ENCODE results near the gene FHIT.

The FHIT gene

DNA sequence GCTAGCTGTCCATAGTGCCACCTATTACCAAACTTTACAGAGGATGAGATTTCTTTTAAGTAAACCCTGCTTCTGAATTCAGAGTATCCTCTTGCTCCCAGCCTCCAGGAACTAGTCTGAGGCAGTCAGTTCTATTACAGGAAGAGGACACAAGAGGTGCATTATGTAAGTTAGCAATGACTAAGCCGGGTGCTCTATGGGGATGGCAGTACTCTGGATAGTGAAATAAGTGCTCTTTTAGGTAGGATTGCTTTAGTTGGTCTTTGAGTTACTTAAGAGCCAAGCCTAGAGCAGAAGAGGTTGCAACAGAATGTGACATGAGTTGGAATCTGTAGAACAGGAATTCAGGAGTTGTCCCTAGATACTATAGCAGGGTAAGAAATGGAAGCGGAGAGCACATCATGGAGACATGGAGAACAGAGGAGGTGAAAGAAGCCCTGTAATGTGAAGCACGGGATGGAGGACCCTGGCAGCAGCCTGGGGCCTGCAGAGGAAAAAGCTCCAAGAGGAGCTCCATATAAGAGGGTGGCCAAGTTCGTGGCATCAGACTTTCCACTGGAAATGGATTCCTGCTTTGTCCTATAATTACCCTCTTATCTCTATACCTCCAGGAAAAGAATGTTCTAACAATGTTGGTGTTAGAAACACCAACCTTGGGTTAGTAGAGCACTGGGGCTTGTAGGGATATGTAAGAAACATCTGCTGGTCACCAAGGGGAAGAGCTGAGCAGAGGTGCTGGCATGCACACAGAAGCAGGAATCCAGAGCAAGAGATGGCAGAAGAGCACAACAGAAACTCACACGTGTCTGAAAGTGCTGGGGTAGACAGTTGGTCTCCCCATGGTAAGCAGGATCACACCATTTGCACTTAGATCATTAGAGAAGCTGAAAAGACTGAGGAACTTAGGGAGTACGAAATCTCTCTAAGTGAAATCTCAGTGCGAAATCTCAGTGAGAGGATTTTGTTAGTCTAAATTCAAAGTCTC, 851.1 kb downstream of the FHIT start:
- DNase-seq (ENCODE audit: low spot score), result no peak

DNA sequence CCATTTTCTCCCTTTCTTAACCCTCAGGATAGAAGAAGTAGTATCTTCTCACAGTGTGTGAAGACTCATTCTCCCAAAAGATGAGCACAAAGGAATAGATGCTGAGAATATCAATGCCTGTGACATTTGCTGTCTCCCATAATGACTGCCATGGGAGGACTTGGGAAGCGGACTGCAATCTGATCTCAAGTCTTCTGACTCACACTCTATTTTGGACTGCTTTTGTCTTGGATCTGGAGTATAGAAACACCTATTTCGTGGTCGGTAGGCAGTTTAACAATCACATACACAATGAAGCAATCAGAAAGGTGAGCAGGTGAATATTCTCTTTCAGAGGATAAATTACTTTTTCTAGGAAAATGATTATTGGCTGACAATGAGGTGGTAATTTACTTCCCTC, 852.0 kb downstream of the FHIT start:
- no peak for DNase-seq (ENCODE audit: low spot score)

DNA sequence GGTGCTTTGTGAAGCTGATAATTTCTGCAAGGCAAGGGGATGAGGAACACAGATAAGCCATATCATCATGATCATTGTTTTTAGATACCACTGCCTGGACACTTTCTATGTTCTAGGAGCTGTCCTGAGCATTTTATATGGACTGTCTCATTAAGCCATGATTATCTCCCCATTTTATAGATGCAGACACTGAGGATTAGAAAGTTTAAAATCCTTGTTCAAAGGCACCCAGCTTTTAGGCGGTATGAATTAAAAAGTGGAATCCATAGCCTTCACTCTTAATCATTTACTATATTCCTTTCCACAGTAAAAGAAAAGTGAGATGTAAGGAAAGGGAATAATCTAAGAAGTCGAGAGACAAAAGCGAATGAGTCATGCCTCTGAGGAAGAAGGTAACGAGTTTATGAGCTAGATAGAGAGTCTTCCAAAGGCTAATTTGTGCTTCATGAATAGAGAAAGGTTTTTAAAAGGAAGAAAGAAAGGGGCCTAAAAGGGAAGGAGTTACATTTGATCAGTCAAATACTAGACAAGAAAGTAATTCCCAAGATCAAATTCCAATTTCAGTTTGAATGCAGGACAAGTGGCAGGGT, 856.0 kb downstream of the FHIT start:
- DNase-seq (ENCODE audit: low spot score), result no peak

DNA sequence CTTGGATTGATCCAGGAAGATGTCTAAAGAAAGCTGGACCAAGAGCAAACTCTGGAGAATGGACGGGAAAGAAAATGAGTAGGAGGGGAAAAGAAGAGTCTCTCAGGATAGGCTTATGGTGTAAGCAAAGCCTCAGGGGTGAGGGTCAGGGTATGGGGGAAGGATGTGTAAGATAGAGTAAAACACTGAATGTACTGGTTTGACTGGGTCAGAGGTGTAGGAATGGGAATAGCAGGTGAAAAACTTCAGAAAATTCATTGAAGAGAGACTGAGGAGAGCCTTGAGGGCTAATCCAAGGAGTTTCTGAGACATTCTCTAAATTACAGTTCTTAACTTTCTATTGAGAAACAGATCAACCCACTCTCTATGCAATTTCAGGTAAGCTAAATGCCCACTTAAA, 857.3 kb downstream of the FHIT start:
- DNase-seq (ENCODE audit: low spot score), result no peak

DNA sequence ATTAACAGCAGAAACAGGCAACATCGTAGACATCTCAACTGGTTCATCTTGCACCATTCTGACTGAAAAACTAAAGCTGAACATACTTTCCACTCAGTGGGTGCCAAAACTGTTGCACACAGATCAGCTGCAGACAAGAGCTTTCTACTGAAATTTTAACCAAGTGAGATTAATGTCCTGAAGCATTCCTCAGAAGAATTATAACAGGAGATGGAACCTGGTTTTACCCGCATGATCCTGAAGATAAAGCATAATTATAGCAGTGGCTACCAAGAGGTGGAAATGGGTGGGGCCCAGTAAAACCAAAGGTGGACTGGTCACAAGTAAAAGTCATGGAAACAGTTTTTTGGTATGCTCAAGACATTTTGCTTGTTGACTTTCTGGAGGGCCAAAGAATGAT, 858.8 kb downstream of the FHIT start:
- no peak for DNase-seq (ENCODE audit: low spot score)

DNA sequence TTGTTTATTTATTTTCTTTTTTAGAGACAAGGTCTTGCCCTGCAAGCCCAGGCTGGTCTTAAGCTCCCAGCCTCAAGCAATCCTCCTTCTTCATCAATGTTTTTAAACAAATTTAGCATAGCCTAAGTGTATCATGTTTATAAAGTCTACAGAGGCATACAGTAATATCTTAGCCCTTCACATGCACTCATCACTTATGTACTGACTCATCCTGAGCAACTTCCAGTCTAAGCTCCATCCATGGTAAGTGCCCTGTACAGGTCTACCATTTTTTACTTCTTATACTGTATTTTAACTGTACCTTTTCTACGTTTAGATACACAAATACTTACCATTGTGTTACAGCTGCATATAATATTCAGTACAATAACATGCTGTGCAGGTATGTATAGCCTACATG, 860.0 kb downstream of the FHIT start:
- no peak for DNase-seq (ENCODE audit: low spot score)

DNA sequence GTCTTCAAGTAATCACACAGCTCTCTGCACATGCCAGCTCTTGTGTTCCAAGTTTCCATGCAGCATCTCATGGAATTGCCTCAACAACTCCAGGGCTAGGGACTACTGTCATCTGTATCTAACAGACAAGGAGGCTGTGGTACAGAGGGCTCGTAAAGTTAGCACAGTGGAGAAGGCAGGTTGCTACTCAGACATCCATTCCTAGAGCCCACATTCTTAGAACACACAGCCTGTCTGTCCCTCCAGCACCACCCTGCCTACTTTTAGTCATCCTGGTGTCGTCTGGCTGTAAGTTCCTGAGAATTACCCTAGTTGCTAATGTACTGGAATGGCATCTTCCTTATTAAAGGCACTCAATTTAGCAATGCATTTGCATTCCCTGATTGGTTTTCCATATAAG, 862.5 kb downstream of the FHIT start:
- no peak for DNase-seq (ENCODE audit: low spot score)

DNA sequence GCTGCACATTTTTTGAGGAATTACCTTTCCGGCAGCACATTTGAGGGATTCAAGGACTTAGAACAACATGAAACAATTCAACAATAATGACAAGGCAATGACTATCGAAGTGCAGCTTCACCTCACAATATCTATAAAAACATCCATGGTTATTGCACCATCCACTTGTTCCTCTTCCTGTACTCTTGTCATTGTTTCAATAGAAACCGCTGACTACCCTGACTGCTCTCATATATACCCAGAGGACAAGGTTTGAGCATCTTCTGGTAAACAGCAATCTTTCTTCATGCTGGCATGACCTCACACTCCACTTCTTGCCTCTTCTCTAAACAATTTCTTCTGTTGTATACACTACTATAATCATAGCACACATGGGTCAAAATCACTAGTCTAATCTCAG, 864.9 kb downstream of the FHIT start:
- DNase-seq (ENCODE audit: low spot score), result no peak

DNA sequence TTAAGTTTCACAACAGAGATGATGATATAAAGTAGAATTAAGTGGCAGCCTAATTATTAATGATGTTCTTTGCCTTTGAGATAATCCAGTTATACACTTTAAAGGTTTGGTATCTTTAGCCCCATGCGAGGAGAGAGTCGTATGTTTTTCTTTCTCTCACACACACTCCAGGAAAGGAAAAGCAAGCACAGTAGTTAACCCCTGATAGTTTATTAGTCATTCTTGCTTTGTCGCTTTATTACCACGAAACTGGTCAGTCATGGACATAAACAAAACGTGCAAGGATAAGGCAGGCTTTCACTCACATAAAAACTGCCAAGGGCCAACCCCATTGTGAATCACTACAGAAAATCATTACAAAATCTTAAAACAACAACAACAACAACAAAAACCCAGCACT, 866.9 kb downstream of the FHIT start:
- DNase-seq (ENCODE audit: low spot score), result no peak

DNA sequence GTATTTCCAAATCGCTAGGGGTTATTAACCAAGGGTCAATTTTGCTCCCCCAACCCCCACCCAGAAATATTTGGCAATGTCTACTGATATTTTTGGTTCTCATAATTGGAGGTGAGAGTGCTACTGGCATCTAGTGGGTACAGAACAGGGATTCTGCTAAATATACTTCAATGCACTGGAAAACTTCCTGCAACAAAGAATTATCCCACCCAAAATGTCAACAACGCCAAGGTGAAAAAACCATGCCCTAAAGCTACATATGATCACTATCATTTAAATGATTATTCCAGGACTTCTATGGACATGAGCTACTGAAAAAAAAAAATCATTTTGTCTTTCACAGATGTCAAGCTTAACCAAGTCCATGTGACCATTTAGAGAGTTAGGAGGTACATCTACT, 867.9 kb downstream of the FHIT start:
- no peak for DNase-seq (ENCODE audit: low spot score)

DNA sequence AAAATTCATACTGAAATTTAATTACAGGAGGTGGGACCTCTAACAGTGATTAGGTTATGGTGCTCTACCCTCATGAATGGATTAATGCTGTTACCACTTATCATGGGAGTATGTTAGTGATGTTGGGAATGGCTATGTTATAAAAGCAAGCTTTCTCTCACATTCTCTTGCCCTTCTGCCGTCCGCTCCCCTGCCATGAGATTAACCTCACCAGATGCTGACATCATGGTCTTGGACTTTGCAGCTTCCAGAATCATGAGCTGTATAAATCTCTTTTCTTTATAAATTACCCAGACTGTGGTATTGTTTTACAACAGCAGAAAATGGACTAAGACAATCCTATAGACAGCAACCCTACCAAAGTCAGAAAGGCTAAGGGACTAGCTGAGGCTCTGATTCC, 884.8 kb downstream of the FHIT start:
- no peak for DNase-seq (ENCODE audit: low spot score)

DNA sequence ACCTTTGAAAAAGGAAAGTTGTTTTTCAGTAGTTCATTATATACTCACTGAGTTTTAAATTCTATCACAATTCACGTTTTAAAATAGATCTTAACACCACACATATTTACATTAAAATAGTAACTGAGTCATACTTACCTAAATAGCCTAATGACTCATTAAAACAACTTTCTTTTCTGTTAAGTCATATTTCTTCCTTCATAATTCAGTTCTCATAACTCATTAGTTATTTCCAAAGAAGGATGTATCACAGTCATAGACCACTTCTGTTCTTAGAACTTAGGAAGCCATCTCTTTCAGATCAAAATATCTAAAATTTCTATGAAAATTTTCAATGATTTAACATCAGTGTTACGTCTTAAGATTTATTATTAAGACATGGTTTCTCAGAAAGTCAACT, 885.9 kb downstream of the FHIT start:
- DNase-seq (ENCODE audit: low spot score), result peak; percentile 8

DNA sequence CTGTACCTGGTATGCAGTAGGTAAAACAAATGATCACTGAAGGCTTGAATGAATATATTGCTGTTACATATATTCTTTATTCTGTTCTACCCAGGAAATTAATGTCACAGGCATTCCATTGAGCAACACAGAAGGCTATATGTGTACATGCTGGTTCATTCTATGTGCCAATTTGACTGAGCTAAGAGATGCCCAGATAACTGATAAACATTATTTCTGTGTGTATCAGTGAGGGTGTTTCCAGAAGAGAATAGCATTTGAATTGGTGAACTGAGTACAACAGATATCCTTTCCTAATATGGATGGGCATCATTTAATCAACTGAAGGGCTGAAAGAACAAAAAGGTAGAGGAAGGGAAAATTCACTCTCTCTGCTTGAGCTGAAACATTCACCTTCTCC, 886.8 kb downstream of the FHIT start:
- DNase-seq (ENCODE audit: low spot score), result no peak

DNA sequence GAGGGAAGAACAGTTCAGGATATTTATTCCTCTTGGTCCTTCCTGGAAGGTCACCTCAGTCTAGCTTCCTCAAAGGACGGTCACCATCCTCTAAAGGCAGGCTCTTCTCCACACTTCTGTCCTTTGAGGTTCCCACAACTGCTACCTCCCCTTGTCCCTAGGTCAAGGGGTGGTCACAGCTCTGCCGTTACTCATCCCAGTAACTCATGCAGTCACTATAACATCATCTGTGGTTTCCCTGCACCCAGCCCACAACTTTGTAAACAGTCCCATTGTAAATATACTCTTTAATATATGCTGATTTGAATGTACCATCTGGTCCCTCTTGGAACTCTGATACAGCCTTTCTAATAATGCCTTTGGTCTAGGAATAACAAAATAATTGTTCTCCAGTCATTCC, 887.4 kb downstream of the FHIT start:
- peak; percentile 3 for DNase-seq (ENCODE audit: low spot score)

DNA sequence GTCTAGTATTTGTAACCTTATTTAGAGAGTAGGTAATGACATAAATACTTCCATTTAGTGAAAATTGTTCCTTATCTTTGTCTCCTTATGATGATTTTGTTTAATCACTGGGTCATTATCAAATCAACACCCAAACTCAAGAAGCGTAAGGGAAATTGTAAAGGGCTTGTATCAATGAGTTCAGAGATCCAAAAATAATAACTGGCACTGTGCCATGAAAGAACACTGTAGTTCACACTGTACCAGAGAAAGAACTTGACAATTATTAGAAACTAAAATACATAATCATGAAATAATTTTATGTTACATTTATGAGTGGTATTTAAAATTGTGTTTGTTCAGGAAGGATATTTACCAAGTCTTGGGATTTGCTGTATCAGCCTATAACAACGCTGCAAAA, 895.4 kb downstream of the FHIT start:
- no peak for DNase-seq (ENCODE audit: low spot score)

DNA sequence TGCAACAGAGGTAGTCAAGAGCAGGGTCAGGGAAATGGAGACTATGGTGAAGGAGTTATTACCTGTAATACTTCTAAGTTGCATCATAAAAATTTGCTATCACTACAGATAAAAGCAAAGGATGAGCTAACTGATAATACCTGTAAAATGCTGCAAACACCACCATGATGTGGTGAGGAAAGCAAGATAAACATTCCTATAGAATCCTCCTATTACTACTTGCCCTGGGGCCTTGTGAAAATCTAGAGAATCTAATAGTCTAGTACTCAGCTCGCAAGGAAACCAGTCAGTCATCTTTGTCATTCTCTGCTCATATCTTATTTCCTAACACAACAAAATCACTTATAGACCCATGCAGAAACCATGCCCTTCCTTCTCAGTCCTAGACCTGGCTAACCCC, 899.8 kb downstream of the FHIT start:
- no peak for DNase-seq (ENCODE audit: low spot score)

DNA sequence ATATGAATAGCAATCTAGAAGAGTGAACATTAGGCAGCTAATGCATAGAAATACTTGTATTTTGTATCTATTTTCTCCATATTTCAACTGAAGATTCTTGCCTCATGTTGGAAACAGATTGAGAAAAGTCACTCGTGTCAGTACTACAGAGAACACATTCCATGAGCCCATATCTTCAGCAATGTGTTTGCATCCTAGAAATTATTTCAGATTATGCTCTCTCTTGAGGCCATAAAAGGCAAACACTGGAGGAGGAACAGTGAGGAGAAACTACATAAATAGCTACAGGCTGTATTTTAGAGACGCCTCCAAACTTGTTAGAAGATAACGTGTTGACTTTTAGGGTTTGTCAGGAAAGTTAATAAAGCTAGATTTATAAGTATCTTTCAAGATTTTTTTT, 906.9 kb downstream of the FHIT start:
- DNase-seq (ENCODE audit: low spot score), result no peak

DNA sequence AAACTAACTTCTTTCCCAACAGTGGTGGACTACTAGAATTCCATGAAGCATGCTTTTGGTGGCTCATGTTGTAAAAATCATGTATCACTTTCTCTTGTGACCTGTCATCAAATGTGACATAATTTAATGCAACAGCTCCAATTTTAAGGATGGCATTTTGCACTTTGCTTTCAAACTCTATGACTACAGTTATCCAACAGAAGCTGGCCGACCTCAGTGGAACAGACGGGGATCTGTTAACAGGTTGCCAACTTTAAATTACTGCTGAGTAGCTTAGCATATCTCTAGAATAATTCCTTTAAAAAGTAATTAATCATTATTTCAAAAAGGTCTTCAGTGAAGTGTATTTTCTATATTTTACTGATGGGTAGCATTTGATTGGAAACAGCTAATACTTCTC, 907.4 kb downstream of the FHIT start:
- DNase-seq (ENCODE audit: low spot score), result no peak

DNA sequence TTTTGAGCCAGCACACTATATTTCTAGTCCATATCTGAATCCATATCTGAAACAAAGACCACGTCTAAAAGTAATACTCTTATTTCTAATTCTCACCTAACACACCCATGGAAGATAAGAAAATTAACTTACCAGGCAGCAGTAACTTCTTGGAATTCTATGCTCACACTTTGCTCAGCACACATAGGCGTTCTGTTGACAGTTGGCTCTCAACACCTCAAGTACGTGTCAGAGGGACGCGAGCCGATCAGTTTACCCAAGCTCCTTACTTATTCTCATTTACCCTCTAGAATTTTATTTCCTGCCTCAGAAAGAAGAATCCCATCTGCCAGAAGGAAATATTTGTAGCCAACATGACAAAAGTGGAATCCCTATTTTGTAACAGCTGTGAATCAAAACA, 911.9 kb downstream of the FHIT start:
- no peak for DNase-seq (ENCODE audit: low spot score)

DNA sequence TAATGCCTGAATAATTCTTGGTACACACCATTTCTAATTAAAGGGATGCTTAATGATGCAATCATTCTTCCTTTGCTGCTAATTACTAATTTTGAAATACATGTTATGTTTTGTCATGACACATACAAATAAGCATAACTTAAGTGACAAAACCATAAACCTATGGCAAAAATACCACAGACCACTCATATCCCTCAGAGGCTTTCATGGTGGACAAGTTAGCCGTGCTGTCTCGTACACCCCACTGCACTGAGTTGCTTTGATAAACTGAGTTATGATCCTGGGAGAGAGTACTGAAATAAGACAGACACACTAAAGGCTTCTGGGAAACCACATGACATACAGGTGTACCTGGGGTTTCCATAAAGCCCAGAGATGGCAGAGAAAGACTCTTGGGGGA, 913.8 kb downstream of the FHIT start:
- DNase-seq (ENCODE audit: low spot score), result no peak

DNA sequence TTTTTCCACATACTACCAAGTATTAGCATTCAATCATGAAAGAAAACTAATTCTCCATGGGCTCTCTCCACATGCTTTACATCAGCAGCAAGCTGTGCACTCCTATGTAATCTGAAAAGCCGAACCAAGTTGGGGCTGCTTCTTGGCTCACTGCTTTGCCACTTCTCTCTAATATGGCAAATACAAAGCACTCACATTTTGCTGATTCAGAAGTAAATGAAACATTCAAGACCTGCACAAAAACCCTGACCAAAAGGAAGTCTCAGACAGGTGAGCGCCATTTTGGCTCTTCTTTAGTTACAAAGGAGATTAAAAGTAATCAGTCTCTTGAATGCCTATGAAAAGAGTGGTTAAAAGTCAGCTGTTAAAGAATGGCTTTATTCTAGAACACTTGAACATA, 915.2 kb downstream of the FHIT start:
- DNase-seq (ENCODE audit: low spot score), result no peak

DNA sequence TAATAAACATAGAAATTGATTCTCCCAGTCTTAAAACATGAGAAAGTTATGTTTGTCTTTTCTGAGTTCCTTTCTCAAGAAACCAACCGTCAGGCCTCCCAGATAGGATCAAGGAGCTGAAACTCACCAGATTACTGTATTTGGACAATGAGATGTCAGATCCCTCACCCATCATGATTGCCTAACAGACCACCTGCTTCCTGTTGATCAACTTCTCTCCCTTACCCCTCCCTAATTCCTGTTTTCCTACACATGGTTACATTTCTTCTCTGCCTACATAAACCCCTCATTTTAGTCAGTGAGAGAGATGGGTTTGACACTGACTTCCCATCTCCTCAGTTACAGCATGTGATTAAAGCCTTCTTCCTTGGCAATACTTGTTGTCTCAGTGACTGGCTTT, 917.5 kb downstream of the FHIT start:
- no peak for DNase-seq (ENCODE audit: low spot score)

DNA sequence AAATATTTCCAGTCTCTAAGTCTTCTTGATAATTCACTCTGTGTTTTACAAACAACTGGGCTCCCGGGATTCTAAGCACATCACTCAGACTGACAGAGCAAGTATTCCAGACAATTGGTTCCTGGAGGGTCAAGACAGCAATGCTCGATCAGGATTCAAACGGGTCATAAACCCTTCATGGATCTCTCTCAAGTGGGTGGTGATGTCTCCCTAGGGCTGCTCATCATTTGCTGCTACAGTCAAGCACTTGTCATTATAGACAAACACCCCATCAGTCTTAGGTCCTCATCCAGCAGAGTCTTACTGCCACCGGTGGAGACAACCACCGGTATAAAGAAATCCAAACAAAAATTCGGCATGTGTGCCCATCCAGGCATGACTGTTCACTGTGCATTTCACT, 921.1 kb downstream of the FHIT start:
- no peak for DNase-seq (ENCODE audit: low spot score)

Measured in AG08396 (cell line).